Stimulated activated CD4-positive, alpha-beta T cell treated with anti-CD3 and anti-CD28 coated beads, Interleukin-12 subunit alpha, Interleukin-12 subunit beta, amount 100 ng/mL, for 24 hours (primary cell): ENCODE measurements around the gene ZNF566.

Experiments
- DNase-seq, 2 experiments: peaks; one replicate each; pipeline ENCODE4 v3.0.0-alpha.2; 2020; ENCODE audit warnings: low read depth in 2 of 2

ZNF566 gene

GRCh38 chr19:36441339-36441738 lies 48.0 kb downstream of the ZNF566 start:
- no peak for DNase-seq

GRCh38 chr19:36436531-36436930 lies 52.8 kb downstream of the ZNF566 start:
- no peak for DNase-seq

DNA sequence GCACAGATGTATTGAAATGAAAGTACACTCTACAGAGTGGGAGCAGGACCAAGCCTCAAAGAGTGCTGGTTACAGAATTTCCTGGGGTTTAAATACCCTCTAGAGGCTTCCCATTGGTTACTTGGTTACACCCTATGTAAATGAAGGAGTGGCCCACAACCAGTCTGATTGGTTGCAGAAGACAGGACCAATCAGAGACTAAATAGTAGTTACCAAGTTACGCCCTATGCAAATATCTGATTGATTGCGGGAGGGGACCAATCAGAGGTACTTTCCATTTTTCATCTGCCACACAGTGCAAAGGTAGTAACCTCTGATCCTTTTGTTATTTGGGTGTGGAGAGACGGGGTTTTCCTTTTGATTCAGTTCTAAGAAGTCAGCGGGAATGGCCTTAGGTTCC lies 65.4 kb downstream of the ZNF566 start:
- no peak for DNase-seq

GRCh38 chr19:36421749-36422481 lies 67.4 kb downstream of the ZNF566 start:
- no peak for DNase-seq

- no peak for DNase-seq
These were observed 68.2 kb downstream of the ZNF566 start for GRCh38 chr19:36420961-36421748.

GRCh38 chr19:36418287-36419001 lies 70.9 kb downstream of the ZNF566 start, which contains the start of gene ZFP82:
Gene ZFP82, minus strand, starts transcription at chr19:36418644. Its CDS starts 8,855 bp downstream, at chr19:36409789.
- peak; percentile 52 to 63 for DNase-seq

DNA sequence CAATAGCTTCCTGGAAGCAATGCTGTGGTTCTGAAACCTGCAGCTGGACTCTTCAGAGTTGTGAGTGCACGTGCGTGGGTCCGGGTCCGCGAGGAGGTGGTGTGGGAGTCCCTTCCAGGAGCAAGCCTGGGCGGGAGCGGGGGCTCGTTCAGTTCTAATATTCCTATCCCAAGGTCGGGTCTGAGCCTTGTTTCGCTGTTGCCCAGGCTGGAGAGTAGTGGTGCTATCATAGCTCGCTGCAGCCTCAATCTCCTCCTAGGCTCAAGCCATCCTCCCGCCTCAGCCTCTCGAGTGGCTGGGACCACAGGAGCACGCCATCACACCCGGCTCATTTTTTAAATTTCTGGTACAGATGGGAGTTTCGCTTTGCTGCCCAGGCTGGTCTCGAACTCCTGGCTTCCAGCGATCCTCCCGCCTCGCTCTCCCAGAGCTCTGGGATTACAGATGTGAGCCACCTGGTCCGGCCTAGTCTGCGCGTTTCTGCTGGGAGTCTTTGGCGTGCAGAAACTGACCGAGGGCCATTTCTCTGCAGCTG lies 71.5 kb downstream of the ZNF566 start:
- DNase-seq, result no peak

DNA sequence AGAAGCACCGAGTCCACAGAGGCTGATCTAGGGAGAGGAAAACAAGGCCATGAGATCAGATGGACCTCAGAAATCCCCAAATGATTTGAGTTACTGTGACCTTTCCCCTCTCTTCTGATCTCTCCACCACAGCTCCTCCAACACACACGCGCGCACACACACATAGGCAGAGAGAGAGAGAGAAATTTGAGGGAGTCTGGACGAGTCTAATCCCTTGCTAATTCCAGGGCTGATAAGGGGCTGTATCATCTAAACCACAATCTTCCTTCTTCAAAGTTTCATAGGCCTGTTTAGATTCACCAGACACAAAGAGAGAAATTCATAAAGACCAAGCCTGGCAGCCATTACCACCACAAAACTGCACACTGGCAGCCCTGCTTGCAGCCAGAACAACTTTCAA lies 79.5 kb downstream of the ZNF566 start:
- no peak for DNase-seq

DNA sequence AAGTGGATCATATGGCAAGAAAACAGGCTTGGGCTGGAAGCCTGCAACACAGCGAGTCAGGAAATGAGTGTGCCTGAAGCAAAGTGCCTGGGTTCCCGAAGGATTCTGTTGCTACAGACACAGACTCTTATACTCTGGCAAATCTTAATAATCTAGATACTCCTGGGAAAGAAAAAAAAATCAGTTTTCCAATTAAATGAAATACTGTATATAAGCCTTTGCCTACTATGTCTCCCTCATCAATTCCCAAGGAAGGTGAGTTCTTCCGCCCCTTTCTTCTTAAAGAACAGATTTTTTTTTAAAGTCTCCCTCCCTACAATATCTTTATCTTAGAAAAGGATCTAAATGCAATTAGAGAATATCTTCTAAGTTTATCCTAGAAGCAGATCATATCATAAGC lies 81.3 kb downstream of the ZNF566 start:
- no peak for DNase-seq

DNA sequence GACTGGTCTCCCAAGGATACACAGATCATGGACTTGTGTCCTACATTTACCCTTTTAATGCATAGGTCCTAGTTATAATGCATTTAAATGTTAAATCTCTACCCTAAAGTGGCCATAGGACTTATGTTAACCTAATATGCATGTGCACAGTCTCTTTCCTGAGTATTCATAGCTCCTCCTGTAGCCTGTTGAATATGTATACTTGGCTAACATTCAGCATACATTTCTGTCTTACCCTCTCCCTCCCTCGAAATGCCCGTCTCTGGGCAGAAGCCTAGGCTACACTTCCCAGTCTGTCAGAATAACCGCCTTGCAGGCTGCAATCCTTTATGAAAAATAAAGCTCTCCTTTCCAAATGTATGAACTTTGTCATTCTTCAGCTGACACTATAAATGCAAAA lies 84.9 kb downstream of the ZNF566 start:
- no peak for DNase-seq

DNA sequence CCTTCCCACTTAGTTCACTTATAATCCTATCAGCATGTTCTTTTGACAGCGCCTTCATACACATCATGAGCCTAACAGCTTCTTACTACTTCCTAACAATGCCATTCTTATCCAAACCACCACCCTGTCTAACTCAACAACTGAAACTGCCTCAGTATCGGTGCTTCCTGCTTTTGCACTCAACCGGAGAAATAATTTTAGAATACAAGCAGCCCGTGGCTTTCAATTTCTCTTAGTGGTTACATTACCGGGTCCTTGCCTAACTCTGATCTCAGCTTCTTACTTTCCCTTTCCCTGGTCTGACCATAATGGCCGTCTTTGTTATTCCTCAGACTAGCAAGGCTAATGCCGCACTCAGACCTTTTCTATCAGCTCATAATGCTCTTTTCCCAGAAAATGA lies 87.9 kb downstream of the ZNF566 start:
- no peak for DNase-seq

- no peak for DNase-seq
These were observed 90.8 kb downstream of the ZNF566 start for GRCh38 chr19:36398571-36398970.
